ENCODE results near the gene CNP. TPM values are rescaled to one million over a fixed set of nuclear protein-coding genes. Genes with fewer than 3 reads are reported as not detected.
A peak's percentile ranks its signal among the peaks of the same experiment; 100 is the strongest.

Gene CNP
- total and polyA plus RNA-seq, 2 of the 8 experiments (the other 6 are each of a cell fraction or from before 2014, with no cell fraction given), result 21.9 to 60.6 TPM

DNA sequence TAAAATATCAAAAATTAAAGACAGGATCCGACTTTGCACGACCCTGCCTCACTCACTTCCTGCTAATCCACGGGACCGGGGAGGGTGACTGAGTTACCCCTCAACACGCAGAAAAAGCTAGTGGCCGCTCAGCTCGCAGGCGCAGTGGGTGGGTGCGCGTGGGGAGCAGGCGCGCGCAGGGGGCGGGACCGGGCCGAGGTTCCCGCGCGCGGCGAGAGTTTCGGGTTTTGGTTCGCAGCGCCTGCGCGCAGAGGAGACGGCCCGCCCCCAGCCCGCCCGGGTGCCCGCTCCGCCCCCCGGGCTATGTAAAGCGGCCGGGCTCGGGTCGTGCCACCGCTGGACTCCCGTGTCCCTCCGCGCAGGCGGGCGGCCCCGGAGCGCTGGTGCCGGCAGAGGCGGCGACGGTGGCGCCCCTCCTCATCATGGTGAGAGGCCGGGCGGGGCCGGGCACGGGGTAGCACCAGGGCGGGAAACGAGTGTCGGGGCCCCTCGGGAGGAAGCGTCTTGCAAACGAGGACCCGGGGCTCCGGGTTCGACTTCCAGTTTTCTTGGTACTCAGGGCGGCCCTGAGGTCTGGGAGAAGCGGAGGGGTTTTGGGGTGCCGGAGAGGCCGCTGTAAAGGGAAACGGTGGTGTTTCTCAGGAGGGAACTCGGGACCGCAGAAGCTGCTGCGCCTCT is at the start of gene CNP (continued):
- TF ChIP-seq ATF2 (IDR thresholded peaks at IDR 0.05; ENCODE audit: low read length) (no peak), POLR2AphosphoS5 (IDR thresholded peaks at IDR 0.05; ENCODE audit: low read depth, low read length) (0 out of 2 replicates have a peak, but pooled peaks have one; percentile 36), GABPA (IDR thresholded peaks at IDR 0.05; ENCODE audit: borderline replicate concordance, insufficient read depth, low read length) (no peak), JUND (IDR thresholded peaks at IDR 0.05; ENCODE audit: low read length) (no peak), KDM4A (IDR thresholded peaks at IDR 0.05; ENCODE audit: low read depth, low read length, severe bottlenecking) (peak; percentile 67), NANOG (IDR thresholded peaks at IDR 0.05; ENCODE audit: insufficient read depth, low read depth, low read length, poor library complexity, severe bottlenecking) (no peak), TAF7 (optimal IDR thresholded peaks at IDR 0.05; ENCODE audit: borderline replicate concordance, low read depth, low read length) (peak; percentile 15), RXRA (IDR thresholded peaks at IDR 0.05; ENCODE audit: insufficient read depth, low read depth, low read length) (no peak), KDM5A (IDR thresholded peaks at IDR 0.05; ENCODE audit: low read length) (no peak), NRF1 (IDR thresholded peaks at IDR 0.05; ENCODE audit: low read depth, low read length) (peak; percentile 57), BRCA1 (IDR thresholded peaks at IDR 0.05; ENCODE audit: low read depth, low read length) (peak; percentile 85), HDAC6 (IDR thresholded peaks at IDR 0.05; ENCODE audit: low read depth, low read length) (no peak), TCF12 (IDR thresholded peaks at IDR 0.05; ENCODE audit: low read depth, low read length) (no peak), FOSL1 (IDR thresholded peaks at IDR 0.05; ENCODE audit: insufficient read depth, low read depth, low read length) (no peak), SP2 (IDR thresholded peaks at IDR 0.05; ENCODE audit: low read length) (no peak), EZH2 (IDR thresholded peaks at IDR 0.05; ENCODE audit: low read depth, low read length, severe bottlenecking) (no peak), POLR2A (IDR thresholded peaks at IDR 0.05; ENCODE audit: control extremely low read depth in 1 of 2, low read depth in 2 of 2, low read length in 2 of 2) (peak; percentile 49 to 53; a peak in 2 of 3 replicates), PHF8 (conservative IDR thresholded peaks at IDR 0.05; ENCODE audit: low read depth, low read length) (peak; percentile 58), BACH1 (IDR thresholded peaks at IDR 0.05; ENCODE audit: low read length) (peak; percentile 61; the same call in 1 of the 2 replicates), CBX5 (IDR thresholded peaks at IDR 0.05; ENCODE audit: low read depth, low read length) (no peak), RBBP5 (IDR thresholded peaks at IDR 0.05; ENCODE audit: borderline replicate concordance, low read depth, low read length) (0 out of 2 replicates have a peak, but pooled peaks have one; percentile 34), SIN3A (conservative IDR thresholded peaks at IDR 0.05 in 1 of 2, IDR thresholded peaks at IDR 0.05 in 1 of 2; ENCODE audit: low read depth in 1 of 2, low read length in 2 of 2) (peak in 1 of 2 experiments; percentile 26; a peak in 1 of 4 replicates), MAX (IDR thresholded peaks at IDR 0.05) (peak; percentile 39; the same call in 1 of the 2 replicates)

Data from H1 (cell line).